WTC11 (cell line): ENCODE measurements around the gene CTCFL. TPM values are rescaled to one million over a fixed set of nuclear protein-coding genes. Genes with fewer than 3 reads are reported as not detected.
A peak's percentile ranks its signal among the peaks of the same experiment; 100 is the strongest.

Experiments
- ATAC-seq: fragments of 200-7000 bp; cut with Tn5 transposase; 2 replicates; pipeline ENCODE4 v1.10.0; 2021; ENCODE audit warnings: mild to moderate bottlenecking, moderate library complexity
- CTCF ChIA-PET: fragments of 300-600 bp; sonication (Branson Sonifier 250); formaldehyde crosslinking; loops from one replicate; lab custom pipeline; 2021; ENCODE audit warnings: antibody characterized with exemption; lab: Charles Lee
- POLR2A ChIA-PET: fragments of 350-600 bp; sonication (Branson Sonifier 250); formaldehyde crosslinking; loops from one replicate; lab custom pipeline; 2021; ENCODE audit warnings: antibody characterized with exemption; lab: Charles Lee
- DNase-seq: peaks from one replicate; pipeline ENCODE4 v3.0.0; 2021; ENCODE audit warnings: low spot score
- H3K27ac Mint-ChIP-seq: 2 replicates; pipeline ENCODE4 v1.8.0; 2021; ENCODE audit warnings: mixed read lengths
- H3K27me3 Mint-ChIP-seq: 2 replicates; pipeline ENCODE4 v1.8.0; 2021; ENCODE audit warnings: low read depth, mild to moderate bottlenecking, moderate library complexity, mixed read lengths
- H3K36me3 Mint-ChIP-seq: 2 replicates; pipeline ENCODE4 v1.8.0; 2021; ENCODE audit warnings: mixed read lengths
- H3K4me1 Mint-ChIP-seq: 2 replicates; pipeline ENCODE4 v1.8.0; 2022; ENCODE audit warnings: mixed read lengths
- H3K4me3 Mint-ChIP-seq: 2 replicates; pipeline ENCODE4 v1.8.0; 2021; ENCODE audit warnings: mild to moderate bottlenecking, moderate library complexity, mixed read lengths
- H3K9me3 Mint-ChIP-seq: 2 replicates; pipeline ENCODE4 v1.8.0; 2021; ENCODE audit warnings: mixed read lengths
- ATF1 ChIP-seq: sonication (generic); formaldehyde crosslinking; IDR thresholded peaks from 2 replicates; pipeline ENCODE4 v1.8.1; 2023; ENCODE audit warnings: mild to moderate bottlenecking, moderate library complexity, missing genetic modification reagents
- ESRRA ChIP-seq: sonication (generic); formaldehyde crosslinking; IDR thresholded peaks from 2 replicates; pipeline ENCODE4 v1.8.1; 2022; ENCODE audit warnings: mild to moderate bottlenecking, missing genetic modification reagents, borderline replicate concordance
- ETV6 ChIP-seq: sonication (generic); formaldehyde crosslinking; IDR thresholded peaks from 2 replicates; pipeline ENCODE4 v1.8.1; 2022; ENCODE audit warnings: mild to moderate bottlenecking, missing genetic modification reagents
- GRHL2 ChIP-seq: fragments of 250-450 bp; sonication (Bioruptor Pico); IDR thresholded peaks from 2 replicates; pipeline ENCODE4 v1.8.0; 2022; ENCODE audit warnings: mild to moderate bottlenecking, moderate library complexity; ENCODE audit not compliant: insufficient replicate concordance, severe bottlenecking
- HMGA2 ChIP-seq: fragments of 250-450 bp; sonication (Bioruptor Pico); IDR thresholded peaks from 2 replicates; pipeline ENCODE4 v1.4.0; 2021; ENCODE audit warnings: mild to moderate bottlenecking, moderate library complexity
- IRF2 ChIP-seq: sonication (generic); formaldehyde crosslinking; IDR thresholded peaks from 2 replicates; pipeline ENCODE4 v1.8.0; 2022; ENCODE audit warnings: low read depth, missing genetic modification reagents, borderline replicate concordance
- MYBL2 ChIP-seq: sonication (generic); formaldehyde crosslinking; IDR thresholded peaks from 2 replicates; pipeline ENCODE4 v1.8.1; 2023; ENCODE audit warnings: mild to moderate bottlenecking, moderate library complexity, missing genetic modification reagents
- SP1 ChIP-seq: sonication (generic); formaldehyde crosslinking; conservative IDR thresholded peaks from 2 replicates; pipeline ENCODE4 v1.8.1; 2022; ENCODE audit warnings: missing genetic modification reagents
- ZNF138 ChIP-seq: sonication (generic); formaldehyde crosslinking; conservative IDR thresholded peaks from 2 replicates; pipeline ENCODE4 v1.8.1; 2022; ENCODE audit warnings: mild to moderate bottlenecking, moderate library complexity, missing genetic modification reagents
- ZNF219 ChIP-seq: sonication (generic); formaldehyde crosslinking; IDR thresholded peaks from 2 replicates; pipeline ENCODE4 v1.8.0; 2023; ENCODE audit warnings: missing genetic modification reagents, mild to moderate bottlenecking, borderline replicate concordance
- ZNF232 ChIP-seq: sonication (generic); formaldehyde crosslinking; IDR thresholded peaks from 2 replicates; pipeline ENCODE4 v1.8.0; 2022; ENCODE audit warnings: mild to moderate bottlenecking, missing genetic modification reagents
- ZNF671 ChIP-seq: fragments of 250-450 bp; sonication (Bioruptor Pico); IDR thresholded peaks from 2 replicates; pipeline ENCODE4 v1.8.0; 2021; ENCODE audit warnings: mild to moderate bottlenecking
- total RNA-seq: library from RNA; stranded (reverse); gene quantifications from 3 replicates; pipeline ENCODE4 v1.2.3, GENCODE V29; 2021
- TF ChIP-seq, protein P1 (sequence below): fragments of 250-450 bp; sonication (Bioruptor Pico); IDR thresholded peaks from 2 replicates; pipeline ENCODE4 v2.1.2; 2022; ENCODE audit warnings: mild to moderate bottlenecking, moderate library complexity
- TF ChIP-seq, protein P2 (sequence below): fragments of 250-450 bp; sonication (Bioruptor Pico); IDR thresholded peaks from 2 replicates; pipeline ENCODE4 v1.9.0; 2021; ENCODE audit warnings: mild to moderate bottlenecking, borderline replicate concordance
- TF ChIP-seq, protein P3 (sequence below): sonication (generic); formaldehyde crosslinking; IDR thresholded peaks from 2 replicates; pipeline ENCODE4 v1.8.1; 2022; ENCODE audit warnings: low read depth, mild to moderate bottlenecking, moderate library complexity, missing genetic modification reagents, borderline replicate concordance
- TF ChIP-seq, protein P4 (sequence below): sonication (generic); formaldehyde crosslinking; IDR thresholded peaks from 2 replicates; pipeline ENCODE4 v1.8.0; 2022; ENCODE audit warnings: mild to moderate bottlenecking, missing genetic modification reagents
- TF ChIP-seq, protein P5 (sequence below): sonication (generic); formaldehyde crosslinking; IDR thresholded peaks from 2 replicates; pipeline ENCODE4 v1.8.1; 2023; ENCODE audit warnings: mild to moderate bottlenecking, missing genetic modification reagents, borderline replicate concordance
- TF ChIP-seq, protein P6 (sequence below): sonication (generic); formaldehyde crosslinking; IDR thresholded peaks from 2 replicates; pipeline ENCODE4 v1.8.0; 2023; ENCODE audit warnings: missing genetic modification reagents
- TF ChIP-seq, protein P7 (sequence below): sonication (generic); formaldehyde crosslinking; IDR thresholded peaks from 2 replicates; pipeline ENCODE4 v1.8.0; 2022; ENCODE audit warnings: mild to moderate bottlenecking, missing genetic modification reagents
- TF ChIP-seq, protein P8 (sequence below): sonication (generic); formaldehyde crosslinking; IDR thresholded peaks from 2 replicates; pipeline ENCODE4 v1.8.1; 2023; ENCODE audit warnings: mild to moderate bottlenecking, moderate library complexity, missing genetic modification reagents

The CTCFL gene
- total RNA-seq, 1 experiment from 2014 or later: 0.70 TPM

DNA sequence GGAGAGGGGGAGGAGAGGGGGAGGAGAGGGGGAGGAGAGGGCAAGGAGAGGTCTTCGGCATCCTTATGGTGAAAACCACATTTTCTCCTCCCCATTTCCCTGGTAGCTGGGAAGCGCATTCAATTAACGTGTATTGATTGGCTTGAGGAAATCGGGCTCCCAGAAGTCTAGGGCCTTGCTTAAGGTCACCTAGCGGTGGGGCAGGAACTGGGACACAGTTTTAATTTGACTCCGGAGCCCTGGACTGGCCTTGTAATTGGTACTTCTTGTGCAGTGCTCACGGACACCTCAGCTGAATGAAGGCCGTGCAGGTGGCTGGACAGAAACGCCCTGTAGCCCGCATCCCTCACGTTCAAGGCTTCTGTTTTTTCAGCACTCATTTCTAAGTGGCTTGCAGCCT is 42.8 kb downstream of the CTCFL start:
- POLR2A ChIA-PET: interaction anchor here (0.6 to 1.4 kb wide), 3 partner anchors 27 to 601 kb away, joined by 3 read pairs; no protein-coding TSS in a partner anchor
- H3K36me3 Mint-ChIP-seq: no peaks in the 10 kb centered on the region
- H3K27me3 Mint-ChIP-seq: no peaks in the 10 kb centered on the region
- no peak overlapping the region for H3K27ac Mint-ChIP-seq
- peaks cover 4% of the 10 kb centered on the region; the same call in 1 of the 2 replicates for H3K9me3 Mint-ChIP-seq
- ATAC-seq: peak; percentile 33
- no peak overlapping the region for H3K4me3 Mint-ChIP-seq
- TF ChIP-seq MYBL2 (CRISPR knock-in tag) (no peak), SP1 (CRISPR knock-in tag) (no peak), IRF2 (CRISPR knock-in tag) (no peak), GRHL2 (no peak), ZNF219 (CRISPR knock-in tag) (no peak), ATF1 (CRISPR knock-in tag) (no peak), HMGA2 (CRISPR knock-in tag) (no peak), ESRRA (no peak), ZNF232 (CRISPR knock-in tag) (no peak), ZNF671 (CRISPR knock-in tag) (no peak), ETV6 (CRISPR knock-in tag) (no peak)
- TF ChIP-seq, protein P1, sequence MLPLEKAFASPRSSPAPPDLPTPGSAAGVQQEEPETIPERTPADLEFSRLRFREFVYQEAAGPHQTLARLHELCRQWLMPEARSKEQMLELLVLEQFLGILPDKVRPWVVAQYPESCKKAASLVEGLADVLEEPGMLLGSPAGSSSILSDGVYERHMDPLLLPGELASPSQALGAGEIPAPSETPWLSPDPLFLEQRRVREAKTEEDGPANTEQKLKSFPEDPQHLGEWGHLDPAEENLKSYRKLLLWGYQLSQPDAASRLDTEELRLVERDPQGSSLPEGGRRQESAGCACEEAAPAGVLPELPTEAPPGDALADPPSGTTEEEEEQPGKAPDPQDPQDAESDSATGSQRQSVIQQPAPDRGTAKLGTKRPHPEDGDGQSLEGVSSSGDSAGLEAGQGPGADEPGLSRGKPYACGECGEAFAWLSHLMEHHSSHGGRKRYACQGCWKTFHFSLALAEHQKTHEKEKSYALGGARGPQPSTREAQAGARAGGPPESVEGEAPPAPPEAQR (CRISPR knock-in tag): no peak
- TF ChIP-seq, protein P2, sequence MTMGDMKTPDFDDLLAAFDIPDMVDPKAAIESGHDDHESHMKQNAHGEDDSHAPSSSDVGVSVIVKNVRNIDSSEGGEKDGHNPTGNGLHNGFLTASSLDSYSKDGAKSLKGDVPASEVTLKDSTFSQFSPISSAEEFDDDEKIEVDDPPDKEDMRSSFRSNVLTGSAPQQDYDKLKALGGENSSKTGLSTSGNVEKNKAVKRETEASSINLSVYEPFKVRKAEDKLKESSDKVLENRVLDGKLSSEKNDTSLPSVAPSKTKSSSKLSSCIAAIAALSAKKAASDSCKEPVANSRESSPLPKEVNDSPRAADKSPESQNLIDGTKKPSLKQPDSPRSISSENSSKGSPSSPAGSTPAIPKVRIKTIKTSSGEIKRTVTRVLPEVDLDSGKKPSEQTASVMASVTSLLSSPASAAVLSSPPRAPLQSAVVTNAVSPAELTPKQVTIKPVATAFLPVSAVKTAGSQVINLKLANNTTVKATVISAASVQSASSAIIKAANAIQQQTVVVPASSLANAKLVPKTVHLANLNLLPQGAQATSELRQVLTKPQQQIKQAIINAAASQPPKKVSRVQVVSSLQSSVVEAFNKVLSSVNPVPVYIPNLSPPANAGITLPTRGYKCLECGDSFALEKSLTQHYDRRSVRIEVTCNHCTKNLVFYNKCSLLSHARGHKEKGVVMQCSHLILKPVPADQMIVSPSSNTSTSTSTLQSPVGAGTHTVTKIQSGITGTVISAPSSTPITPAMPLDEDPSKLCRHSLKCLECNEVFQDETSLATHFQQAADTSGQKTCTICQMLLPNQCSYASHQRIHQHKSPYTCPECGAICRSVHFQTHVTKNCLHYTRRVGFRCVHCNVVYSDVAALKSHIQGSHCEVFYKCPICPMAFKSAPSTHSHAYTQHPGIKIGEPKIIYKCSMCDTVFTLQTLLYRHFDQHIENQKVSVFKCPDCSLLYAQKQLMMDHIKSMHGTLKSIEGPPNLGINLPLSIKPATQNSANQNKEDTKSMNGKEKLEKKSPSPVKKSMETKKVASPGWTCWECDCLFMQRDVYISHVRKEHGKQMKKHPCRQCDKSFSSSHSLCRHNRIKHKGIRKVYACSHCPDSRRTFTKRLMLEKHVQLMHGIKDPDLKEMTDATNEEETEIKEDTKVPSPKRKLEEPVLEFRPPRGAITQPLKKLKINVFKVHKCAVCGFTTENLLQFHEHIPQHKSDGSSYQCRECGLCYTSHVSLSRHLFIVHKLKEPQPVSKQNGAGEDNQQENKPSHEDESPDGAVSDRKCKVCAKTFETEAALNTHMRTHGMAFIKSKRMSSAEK (CRISPR knock-in tag): no peak
- TF ChIP-seq, protein P3, sequence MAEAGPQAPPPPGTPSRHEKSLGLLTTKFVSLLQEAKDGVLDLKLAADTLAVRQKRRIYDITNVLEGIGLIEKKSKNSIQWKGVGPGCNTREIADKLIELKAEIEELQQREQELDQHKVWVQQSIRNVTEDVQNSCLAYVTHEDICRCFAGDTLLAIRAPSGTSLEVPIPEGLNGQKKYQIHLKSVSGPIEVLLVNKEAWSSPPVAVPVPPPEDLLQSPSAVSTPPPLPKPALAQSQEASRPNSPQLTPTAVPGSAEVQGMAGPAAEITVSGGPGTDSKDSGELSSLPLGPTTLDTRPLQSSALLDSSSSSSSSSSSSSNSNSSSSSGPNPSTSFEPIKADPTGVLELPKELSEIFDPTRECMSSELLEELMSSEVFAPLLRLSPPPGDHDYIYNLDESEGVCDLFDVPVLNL: no peak
- TF ChIP-seq, protein P4, sequence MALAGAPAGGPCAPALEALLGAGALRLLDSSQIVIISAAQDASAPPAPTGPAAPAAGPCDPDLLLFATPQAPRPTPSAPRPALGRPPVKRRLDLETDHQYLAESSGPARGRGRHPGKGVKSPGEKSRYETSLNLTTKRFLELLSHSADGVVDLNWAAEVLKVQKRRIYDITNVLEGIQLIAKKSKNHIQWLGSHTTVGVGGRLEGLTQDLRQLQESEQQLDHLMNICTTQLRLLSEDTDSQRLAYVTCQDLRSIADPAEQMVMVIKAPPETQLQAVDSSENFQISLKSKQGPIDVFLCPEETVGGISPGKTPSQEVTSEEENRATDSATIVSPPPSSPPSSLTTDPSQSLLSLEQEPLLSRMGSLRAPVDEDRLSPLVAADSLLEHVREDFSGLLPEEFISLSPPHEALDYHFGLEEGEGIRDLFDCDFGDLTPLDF (CRISPR knock-in tag): no peak
- CTCF ChIA-PET: interaction anchor here (0.6 to 2.4 kb wide), 13 partner anchors 9 to 212 kb away, joined by 3 to 11 read pairs (median 4); no protein-coding TSS in a partner anchor
- no peak for DNase-seq
- H3K4me1 Mint-ChIP-seq: peaks cover 40% of the 10 kb centered on the region

DNA sequence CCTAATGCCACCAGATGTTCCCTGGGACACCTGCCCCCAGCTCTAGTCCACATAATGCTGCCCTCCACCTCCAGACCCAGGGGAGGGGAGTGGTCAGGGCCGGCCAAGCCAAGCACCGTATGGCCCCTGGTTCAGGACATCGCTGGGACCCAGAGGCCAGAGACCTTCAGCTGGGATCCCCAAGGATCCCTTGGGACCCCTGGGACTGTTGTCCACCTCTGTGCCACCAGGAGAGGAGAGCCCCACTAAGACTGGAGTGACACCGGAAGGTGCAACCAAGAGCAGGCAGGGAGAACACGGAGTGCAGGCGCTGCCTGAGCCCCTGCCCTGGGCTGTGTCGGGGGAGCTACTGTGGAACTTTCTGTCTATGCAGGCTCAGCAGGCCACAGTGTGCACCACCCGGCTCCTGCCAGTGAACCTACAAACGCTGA is 43.6 kb downstream of the CTCFL start:
- Mint-ChIP-seq H3K9me3 (peaks cover 2% of the 10 kb centered on the region; the same call in 1 of the 2 replicates), H3K4me1 (peaks cover 44% of the 10 kb centered on the region), H3K36me3 (no peaks in the 10 kb centered on the region), H3K27ac (peak overlapping the region; percentile 60; the same call in 1 of the 2 replicates), H3K27me3 (no peaks in the 10 kb centered on the region), H3K4me3 (no peak overlapping the region)
- ATAC-seq (peak; percentile 68), DNase-seq (no peak)
- ChIA-PET POLR2A (interaction anchor here (0.6 to 1.2 kb wide), 2 partner anchors 46 to 227 kb away, joined by 3 read pairs; no protein-coding TSS in a partner anchor), CTCF (interaction anchor here (1.0 to 2.4 kb wide), 7 partner anchors 8 to 213 kb away, joined by 3 to 11 read pairs (median 4); no protein-coding TSS in a partner anchor)
- TF ChIP-seq ZNF138 (CRISPR knock-in tag): no peak
- TF ChIP-seq, protein P5, sequence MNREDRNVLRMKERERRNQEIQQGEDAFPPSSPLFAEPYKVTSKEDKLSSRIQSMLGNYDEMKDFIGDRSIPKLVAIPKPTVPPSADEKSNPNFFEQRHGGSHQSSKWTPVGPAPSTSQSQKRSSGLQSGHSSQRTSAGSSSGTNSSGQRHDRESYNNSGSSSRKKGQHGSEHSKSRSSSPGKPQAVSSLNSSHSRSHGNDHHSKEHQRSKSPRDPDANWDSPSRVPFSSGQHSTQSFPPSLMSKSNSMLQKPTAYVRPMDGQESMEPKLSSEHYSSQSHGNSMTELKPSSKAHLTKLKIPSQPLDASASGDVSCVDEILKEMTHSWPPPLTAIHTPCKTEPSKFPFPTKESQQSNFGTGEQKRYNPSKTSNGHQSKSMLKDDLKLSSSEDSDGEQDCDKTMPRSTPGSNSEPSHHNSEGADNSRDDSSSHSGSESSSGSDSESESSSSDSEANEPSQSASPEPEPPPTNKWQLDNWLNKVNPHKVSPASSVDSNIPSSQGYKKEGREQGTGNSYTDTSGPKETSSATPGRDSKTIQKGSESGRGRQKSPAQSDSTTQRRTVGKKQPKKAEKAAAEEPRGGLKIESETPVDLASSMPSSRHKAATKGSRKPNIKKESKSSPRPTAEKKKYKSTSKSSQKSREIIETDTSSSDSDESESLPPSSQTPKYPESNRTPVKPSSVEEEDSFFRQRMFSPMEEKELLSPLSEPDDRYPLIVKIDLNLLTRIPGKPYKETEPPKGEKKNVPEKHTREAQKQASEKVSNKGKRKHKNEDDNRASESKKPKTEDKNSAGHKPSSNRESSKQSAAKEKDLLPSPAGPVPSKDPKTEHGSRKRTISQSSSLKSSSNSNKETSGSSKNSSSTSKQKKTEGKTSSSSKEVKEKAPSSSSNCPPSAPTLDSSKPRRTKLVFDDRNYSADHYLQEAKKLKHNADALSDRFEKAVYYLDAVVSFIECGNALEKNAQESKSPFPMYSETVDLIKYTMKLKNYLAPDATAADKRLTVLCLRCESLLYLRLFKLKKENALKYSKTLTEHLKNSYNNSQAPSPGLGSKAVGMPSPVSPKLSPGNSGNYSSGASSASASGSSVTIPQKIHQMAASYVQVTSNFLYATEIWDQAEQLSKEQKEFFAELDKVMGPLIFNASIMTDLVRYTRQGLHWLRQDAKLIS: no peak
- TF ChIP-seq, protein P6, sequence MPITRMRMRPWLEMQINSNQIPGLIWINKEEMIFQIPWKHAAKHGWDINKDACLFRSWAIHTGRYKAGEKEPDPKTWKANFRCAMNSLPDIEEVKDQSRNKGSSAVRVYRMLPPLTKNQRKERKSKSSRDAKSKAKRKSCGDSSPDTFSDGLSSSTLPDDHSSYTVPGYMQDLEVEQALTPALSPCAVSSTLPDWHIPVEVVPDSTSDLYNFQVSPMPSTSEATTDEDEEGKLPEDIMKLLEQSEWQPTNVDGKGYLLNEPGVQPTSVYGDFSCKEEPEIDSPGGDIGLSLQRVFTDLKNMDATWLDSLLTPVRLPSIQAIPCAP (CRISPR knock-in tag): no peak
- TF ChIP-seq, protein P7, sequence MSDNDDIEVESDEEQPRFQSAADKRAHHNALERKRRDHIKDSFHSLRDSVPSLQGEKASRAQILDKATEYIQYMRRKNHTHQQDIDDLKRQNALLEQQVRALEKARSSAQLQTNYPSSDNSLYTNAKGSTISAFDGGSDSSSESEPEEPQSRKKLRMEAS (CRISPR knock-in tag): no peak
- TF ChIP-seq SP1 (CRISPR knock-in tag): no peak
- TF ChIP-seq, protein P8, sequence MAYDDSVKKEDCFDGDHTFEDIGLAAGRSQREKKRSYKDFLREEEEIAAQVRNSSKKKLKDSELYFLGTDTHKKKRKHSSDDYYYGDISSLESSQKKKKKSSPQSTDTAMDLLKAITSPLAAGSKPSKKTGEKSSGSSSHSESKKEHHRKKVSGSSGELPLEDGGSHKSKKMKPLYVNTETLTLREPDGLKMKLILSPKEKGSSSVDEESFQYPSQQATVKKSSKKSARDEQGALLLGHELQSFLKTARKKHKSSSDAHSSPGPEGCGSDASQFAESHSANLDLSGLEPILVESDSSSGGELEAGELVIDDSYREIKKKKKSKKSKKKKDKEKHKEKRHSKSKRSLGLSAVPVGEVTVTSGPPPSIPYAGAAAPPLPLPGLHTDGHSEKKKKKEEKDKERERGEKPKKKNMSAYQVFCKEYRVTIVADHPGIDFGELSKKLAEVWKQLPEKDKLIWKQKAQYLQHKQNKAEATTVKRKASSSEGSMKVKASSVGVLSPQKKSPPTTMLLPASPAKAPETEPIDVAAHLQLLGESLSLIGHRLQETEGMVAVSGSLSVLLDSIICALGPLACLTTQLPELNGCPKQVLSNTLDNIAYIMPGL (CRISPR knock-in tag): no peak
